Left lobe of liver (tissue), 2 donors: Measurements from ENCODE around the gene PHTF2. TPM values are rescaled to one million over a fixed set of nuclear protein-coding genes. Genes with fewer than 3 reads are reported as not detected.
A peak's percentile ranks its signal among the peaks of the same experiment; 100 is the strongest.

Experiments used
- ATAC-seq: fragments of 200-7000 bp; cut with Tn5 transposase; one replicate; pipeline ENCODE4 v1.9.1; 2020; ENCODE audit warnings: mild to moderate bottlenecking, moderate library complexity
- DNase-seq: peaks from one replicate; pipeline ENCODE4 v3.0.0-alpha.2; 2020; ENCODE audit warnings: low spot score
- total RNA-seq: library from RNA; stranded (reverse); gene quantifications from one replicate; pipeline ENCODE4 v1.2.1, GENCODE V29; 2021
- donor health status: DM: no; HTN: no; CAD: no; lungs with moderate emphysema.
- donor health status: DM: no; HTN: yes; CAD: no.

The PHTF2 gene
- total RNA-seq, 1 donor from 2014 or later: 3.3 TPM

DNA sequence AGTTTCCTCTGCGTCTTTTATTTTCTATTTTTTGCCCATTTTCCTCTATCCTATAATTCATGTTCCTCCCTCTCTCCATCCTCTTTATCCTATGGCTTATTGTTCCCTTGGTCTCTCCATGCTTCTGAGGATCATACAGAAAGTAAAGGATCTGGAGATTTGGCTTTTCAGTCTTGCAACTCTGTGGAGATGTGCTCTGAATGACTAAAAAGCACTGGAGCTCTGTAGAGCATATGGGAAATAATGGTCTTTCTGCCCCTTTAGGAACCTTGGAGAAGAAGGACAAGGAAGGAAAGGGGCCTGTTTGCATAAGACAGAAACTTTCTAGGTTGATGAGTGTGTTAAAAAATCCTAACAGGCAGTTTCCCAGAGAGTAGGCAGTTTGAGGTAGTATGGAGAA is 120.1 kb downstream of the PHTF2 start:
- ATAC-seq: no peak
- no peak for DNase-seq

DNA sequence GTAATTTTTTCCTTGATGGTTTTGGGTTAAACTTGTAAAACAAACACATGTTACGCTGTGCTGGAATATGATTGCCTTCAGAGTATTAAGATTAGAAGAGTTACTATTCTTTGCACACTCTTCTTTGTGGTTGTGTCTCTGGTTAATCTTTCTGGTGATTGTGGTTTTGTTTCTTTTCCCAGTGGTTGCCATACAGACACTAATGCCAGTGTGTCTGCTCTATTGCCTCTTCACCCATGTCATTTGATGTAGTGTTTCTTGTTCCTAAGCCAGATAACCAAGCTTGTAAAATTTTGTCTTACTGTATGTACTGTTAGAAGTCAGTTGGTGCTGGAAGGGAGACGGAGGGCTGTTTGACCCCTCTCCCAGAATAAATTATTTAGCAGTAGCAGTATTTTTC is 124.8 kb downstream of the PHTF2 start:
- ATAC-seq: no peak

DNA sequence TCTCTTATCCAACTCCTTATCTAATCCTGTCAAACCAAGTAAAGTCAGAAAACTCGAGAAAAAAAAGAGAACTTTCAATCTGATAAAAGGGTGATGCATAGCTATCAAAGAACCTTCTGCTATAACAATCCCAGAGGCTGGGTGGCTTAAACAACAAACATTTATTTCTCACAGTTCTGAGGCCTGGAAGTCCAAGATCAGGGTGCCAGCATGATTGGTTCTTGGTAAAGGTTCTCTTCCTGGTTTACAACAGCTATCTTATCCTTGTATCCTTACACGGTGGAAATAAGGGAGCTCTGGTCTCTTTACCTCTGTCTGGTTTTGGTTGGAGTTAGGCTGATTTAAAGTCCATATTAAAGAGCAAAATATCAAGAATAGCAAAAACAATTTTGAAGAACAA is 131.9 kb downstream of the PHTF2 start:
- DNase-seq (no peak), ATAC-seq (no peak)

More for the DNA sequence above, 124.8 kb downstream of the PHTF2 start:
- DNase-seq: no peak

DNA sequence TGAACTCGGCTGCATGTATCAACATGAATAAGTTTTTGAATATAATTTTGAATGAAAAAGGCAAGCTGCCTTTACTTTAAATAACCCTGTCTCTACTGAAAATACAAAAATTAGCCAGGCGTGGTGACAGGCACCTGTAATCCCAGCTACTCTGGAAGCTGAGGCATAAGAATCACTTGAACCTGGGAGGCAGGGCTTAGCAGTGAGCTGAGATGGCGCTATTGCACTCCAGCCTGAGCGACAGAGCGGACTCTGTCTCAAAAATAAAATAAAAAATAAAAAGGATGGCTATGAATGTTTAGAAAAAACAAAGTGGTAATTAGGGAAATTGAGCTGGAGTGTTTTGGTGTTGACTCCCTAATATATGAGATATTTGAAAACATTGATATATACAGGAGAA is 133.3 kb downstream of the PHTF2 start:
- DNase-seq: no peak
- ATAC-seq: no peak

DNA sequence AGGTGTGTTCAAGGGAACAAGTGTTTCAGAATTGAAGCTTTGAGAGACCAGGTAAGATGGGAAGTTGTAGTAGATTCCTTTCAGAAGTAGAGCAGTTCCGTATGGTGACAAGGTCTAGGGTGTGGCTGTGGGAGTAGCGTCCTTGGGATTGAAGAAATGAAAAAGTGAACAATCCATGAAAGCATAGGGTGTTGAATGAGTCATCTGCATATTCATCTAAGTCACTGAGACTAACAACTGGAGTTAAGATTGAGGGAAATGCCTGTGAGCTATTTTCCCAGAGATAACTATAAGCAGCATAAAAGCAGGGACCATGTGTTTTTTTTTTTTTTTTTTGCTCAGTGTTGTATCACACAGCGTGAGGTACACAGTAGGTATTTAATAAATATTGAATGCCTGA is 134.8 kb downstream of the PHTF2 start:
- DNase-seq (no peak), ATAC-seq (no peak)

DNA sequence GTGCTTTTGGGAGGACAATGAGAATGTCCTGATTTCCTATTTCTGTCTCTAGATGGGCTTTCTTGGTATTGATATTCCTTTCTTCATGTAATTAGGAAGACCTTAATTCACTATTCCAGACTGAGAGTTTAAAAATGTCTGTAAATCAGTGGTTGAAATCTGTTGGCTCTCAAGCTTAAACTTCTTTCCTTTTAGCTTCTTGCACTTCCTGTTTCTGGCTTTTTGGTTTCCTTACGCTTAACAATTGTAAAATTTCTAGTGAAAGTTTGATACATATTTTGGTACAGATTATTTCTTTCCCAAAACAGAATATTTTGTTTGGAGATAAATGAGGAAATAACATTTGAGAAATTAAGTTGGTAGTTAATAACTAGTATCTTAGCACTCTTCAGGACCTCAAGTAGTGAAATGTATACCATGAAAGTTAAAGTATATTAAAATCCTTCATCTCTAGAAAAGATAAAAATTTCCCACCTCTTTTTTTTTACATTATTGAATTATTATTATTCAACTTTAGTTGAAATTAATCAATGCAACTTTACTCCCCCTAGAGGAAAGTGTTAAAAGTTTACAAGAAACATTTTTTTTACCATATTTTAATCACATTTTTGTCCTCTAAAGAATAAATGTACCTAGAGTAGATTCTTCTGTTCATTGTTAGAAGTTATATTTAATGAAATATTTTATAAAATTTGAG is 137.2 kb downstream of the PHTF2 start:
- no peak for DNase-seq

DNA sequence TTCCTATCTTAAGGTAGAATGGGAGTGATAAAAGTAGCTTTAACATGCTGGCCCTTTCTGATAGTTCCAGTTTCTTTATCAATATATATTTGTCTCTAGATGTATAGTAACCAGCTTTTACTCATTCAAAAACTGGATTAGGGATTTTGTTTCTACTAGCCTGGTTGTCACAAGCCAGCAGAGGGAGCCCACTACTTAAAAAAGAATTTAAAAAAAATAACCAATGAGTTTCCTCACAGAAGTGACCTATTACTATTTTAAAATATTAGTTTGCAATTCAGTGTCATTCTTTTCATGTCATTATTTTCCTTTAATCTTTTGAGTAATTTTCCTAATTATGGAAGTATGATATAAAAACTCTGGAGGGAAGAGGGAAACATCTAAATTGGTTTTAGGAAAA is 142.1 kb downstream of the PHTF2 start:
- ATAC-seq: peak; percentile 64
- no peak for DNase-seq

More for the DNA sequence above, 137.2 kb downstream of the PHTF2 start:
- ATAC-seq: no peak

DNA sequence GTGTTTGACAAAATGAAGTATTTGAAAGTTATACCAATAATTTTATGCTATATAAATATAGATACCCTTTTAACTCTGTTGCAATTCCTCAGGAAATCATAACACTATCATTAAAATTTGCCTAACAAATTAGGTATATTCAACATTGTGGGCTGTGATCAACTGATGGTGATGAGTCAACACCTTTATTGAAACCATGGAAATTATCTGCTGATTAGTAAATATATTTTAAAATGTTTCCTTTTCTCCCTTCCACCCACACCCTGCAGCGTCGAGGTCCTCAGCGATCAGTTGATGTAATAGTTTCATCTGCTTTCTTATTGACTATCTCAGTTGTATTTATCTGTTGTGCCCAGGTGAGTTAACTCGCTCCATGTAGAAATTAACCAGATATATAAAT is 143.9 kb downstream of the PHTF2 start:
- no peak for DNase-seq
- no peak for ATAC-seq

DNA sequence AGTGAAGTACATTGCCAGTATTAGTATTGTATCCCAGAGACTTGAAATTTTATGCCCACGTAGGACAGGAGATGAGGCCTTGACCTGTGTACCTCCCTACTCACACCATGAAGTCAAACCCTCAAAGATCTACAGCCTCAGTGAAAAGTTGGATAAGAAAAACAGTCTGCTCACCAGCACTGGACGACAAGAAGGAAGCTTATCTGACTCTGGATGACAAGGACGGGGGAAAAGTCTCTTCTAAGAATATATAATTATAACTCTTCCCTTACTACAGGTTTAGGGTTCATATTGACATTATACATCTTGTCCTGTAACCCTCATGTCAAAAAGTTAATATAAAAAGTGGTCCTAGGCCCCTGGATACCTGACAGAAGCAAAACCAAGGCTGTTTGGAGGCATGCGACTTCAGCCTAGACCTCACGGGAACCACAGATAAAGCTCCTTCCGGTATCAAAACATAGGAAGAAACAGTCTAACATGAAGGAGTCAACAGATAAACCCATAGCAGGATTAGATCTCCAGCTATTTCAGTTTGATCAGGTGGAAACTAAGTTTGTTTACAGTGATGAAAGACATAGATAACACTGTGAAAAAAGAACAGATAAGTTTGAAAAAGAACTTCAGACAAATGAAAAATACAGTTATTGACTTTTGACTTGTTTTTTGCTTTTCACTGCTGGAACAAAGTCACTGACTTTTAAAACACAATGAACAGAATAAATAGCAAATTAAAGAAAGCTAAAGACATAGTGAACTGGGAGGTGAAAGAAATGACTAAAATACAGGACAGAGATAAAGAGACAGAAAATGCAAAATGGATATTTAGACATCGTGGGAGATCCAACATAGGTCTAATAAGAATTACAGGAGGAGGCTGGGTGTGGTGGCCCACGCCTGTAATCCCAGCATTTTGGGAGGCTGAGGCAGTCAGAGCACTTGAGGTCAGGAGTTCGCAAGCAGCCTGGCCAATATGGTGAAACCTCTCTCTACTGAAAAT is 145.9 kb downstream of the PHTF2 start:
- ATAC-seq: no peak
- DNase-seq: no peak

DNA sequence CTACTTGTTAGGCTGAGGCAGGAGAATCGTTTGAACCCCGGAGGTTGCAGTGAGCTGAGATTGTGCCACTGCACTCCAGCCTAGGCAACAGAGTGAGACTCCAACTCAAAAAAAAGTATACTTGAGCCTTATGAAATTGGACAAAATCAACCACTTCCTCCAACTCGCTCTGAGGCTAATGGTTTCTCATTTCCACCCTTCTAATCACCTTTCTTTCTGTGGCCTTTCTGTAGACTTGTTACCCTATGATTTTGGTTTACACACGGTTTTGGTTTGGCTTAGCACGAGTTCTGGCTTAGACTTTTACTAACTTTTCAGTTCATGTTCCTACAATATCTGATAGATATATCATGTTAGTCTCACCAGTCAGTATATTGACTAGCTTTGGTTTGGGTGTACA is 152.0 kb downstream of the PHTF2 start:
- DNase-seq: no peak
- ATAC-seq: no peak

DNA sequence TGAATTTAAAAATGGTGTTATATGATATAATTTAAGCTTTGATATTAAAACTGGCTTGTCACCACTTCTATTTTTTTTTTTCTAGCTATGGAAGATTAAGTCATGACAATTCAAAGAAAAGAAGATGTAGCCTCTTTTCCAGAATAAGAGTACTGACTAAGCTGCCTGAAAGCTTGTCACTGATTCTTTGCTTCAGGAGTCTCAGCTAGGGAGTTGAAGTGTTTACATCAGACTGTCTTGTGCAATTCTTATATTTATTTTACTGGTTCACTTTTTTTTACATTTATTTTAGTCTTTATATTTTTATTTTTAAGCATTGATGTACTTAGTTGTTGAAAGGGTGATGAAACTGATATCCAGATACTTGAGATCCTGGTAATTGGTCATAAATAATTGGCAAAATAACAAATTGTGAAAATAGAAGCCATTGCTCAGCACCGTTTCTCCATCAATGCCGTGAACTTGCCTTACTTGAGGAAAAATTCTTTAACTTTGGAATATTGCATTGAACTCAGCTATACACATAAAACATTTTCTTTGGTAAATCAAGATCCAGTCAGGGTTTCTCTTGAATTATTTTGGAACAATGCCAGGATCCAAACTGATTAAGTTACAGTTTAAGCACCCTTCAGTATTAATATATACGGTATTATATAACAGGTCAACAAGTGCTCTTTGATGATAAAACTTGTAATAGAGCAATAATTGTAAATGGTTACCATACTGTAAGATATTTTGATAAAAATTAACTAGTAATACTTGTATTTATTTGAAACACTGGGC is 156.4 kb downstream of the PHTF2 start:
- DNase-seq (no peak), ATAC-seq (no peak)

DNA sequence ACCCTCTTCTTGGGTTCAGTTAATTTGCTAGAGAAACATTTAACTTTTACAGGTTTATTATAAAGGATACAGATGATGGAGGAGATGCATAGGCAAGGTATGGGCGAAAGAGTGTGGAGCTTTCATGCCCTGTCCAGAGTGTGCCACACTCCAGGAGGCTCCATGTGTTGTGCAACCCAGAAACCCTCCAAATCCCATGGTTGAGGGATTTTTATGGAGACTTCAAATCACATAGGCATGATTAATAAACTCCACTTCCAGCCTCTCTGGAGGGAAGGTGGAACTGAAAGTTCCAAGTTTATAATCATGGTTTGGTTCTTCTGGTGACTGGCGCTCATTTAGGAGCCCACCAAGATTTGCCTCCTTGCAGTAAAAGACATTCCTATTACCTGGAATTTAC is 159.9 kb downstream of the PHTF2 start:
- ATAC-seq (no peak), DNase-seq (no peak)

DNA sequence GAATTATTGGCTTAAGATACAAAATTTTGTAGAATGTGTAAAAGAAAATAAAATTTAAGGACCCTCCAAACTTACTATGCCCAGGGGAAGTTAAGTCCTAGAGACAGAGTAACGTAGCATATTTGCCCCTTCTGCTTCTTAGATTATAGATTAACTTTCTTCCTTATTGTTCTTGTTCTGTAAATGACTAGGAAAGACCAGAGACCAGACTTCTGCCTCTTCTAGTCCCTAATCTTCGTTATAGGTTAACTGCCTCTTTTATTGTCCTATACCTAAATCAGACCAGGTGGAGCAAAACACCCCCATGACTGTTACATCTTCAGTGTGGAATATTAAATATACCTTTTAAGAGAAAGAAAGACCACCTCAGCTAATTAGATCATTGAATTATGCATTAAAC is 160.5 kb downstream of the PHTF2 start:
- no peak for ATAC-seq
- no peak for DNase-seq

DNA sequence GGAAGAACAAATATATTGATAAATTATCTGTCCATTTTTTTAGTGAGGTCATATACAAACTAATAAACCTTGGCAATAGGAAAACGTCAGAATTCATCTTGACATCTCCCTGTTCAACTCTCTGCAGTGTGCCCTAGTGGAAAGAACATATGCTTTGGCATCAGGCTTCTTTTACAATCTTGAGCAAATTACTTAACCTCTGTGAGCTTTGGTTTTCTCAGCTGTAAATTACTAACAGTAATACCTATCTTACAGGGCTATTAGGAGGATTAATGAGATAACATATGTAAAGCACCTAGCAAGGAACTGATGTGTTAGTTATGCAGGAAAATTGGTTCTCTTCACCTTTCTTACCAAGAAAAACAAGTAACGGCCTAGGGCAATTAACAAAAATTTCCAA is 161.8 kb downstream of the PHTF2 start:
- DNase-seq: no peak
- no peak for ATAC-seq

DNA sequence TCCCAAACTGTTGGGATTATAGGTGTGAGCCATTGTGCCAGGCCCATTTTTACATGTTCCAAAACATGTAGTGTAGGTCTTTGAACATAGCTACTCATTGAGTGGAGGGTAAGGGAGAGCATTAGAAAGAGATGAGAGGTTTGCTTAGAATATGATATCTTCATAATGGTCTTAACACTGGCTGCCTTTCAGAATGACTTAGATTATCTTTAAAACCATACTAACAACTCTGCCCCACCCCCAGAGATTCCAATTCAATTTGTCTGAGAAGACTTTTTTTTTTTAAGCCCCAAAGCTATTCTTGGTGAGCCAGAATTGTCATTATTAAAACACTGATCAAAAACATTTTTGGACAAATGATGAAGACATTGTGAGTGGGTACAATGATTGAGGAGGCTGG is 168.9 kb downstream of the PHTF2 start:
- no peak for ATAC-seq

DNA sequence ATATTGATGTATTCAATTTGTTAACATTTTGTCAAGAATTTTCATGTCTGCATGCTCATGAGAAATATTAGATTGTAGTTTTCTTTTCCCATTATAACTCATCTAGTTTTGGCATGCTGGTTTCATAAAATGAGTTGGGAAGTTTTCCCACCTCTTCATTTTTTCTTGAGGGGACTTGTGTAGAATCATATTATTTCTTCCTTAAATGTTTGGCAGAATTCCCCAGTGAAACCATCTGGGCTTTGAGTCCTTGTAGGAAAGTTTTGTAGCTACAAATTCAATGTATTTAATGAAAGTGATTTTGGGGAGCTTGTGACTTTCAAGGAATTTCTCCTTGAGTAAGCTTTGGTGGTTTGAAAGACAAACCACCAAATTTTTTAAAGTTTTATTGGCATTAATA is 173.2 kb downstream of the PHTF2 start:
- ATAC-seq (no peak), DNase-seq (no peak)

More for the DNA sequence above, 168.9 kb downstream of the PHTF2 start:
- DNase-seq: no peak

DNA sequence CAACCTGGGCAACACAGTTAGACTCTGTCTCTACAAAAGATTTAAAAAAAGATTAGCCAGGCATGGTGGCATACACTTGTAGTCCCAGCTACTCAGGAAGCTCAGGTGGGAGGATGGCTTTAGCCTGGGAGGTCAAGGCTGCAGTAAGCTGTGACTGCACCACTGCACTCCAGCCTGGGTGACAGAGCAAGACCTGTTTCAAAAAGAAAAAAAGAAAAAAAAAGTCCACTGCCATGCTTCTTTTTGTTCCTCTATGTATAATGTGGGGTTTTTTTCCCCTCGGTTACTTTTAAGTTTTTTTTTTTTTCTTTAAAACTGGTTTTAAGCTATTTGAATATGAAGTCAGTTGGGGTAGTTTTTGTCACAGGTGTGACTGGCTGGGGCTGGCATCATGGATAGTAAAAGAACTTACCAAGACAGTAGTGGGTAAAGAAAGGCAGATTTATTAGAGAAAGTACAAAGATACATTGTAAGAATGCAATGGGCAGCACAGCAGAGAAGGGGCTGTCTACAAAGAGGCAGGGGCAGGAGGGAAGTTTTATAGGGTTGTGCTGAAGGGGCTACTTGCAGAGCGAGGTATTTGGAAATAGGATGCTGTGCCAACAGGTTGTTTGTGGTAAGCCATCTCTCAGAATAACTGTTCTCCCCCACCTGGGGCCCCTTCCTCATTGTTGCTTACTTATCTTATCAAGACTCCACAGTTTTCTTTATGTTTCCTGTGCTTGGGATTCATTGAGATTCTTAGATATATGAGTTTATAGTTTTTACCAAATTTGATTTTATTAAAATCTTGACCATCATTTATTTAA is 177.3 kb downstream of the PHTF2 start:
- DNase-seq (no peak), ATAC-seq (no peak)

DNA sequence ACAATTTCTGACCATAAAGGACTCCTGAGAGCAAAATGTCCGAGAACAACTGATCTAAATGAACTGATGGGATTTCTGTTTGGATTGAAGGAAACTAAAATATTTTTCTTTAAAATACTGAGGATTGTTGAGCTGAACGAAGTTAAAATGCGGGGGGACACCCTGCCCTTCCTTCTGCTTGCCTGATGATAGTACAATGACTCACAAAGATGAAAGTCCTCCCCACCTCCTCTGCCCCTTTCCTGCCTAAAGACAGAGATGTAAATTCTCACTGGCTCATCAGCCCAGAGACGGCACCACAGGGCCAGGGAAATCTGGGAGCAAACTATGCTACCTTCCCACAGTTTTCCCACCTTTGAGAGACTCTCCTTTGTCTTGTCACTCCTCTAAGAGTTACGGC is 180.6 kb downstream of the PHTF2 start:
- DNase-seq: no peak
- ATAC-seq: no peak

DNA sequence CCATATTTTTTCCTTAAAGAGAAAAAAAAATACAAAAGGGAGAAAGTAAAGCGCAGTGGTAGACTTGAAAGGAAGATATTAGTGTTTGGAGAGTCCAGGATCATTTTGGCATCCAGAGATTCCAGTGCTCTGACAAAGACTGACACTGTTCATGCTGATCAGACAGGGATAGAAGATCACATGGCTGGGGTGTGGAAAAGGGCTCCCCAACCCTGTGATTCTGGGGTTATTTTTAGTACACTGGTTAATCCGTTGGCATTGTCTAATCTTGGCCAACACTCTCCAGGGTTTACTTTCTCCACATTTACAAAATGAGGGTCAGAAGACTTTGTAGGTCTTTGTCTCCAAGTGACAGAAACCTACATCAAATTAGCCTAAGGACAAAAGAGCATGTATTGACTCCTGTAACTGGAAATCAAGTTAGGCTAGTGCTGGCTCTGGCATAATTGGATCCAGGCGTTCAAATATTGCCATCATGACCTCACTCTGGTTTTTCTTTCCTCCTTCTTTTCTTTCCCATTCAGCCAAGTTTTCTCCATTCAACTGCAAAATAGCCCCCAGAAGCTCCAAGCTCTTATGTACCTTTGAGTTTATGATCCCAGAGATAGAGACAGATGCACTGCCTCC is 181.6 kb downstream of the PHTF2 start:
- DNase-seq: no peak
- ATAC-seq: no peak

DNA sequence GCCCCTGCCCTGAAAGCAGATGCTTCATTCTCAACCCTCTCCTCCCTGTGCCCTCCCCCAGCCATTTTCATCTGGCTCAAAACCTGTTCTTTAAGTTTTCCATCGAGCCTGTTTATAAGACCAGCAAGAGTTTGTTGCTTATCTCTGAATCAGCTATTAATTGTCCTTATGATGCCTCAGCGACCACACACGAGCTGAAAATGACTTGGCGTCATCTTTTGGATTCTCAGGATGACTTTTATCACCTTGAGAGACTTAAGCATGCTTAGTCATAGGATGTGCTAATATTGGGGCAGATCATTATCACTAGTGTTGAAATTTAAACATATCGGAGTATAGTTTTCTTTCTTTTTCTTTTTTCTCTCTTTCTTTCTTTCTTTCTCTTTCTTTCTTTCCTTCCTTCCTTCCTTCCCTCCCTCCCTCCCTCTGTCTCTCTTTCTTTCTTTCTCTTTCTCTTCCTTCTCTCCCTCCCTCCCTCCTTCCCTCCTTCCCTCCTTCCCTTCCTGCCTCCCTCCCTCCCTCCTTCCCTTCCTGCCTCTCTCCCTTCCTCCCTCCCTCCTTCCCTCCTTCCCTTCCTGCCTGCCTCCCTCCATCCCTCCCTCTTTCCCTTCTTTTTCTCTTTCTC is 184.5 kb downstream of the PHTF2 start:
- DNase-seq (no peak), ATAC-seq (no peak)
